Endothelial cell of umbilical vein (primary cell): Measurements from ENCODE around the gene LARGE1. TPM values are rescaled to one million over a fixed set of nuclear protein-coding genes. Genes with fewer than 3 reads are reported as not detected.

ENCODE experiments used
- BruUV-seq: library from RNA; stranded (reverse); fragments of 400-500 nt; replicated peaks from 2 replicates; lab custom pipeline; 2021; lab: Mats Ljungman, UMichigan
- CTCF ChIA-PET: fragments of 300-600, 350-600 bp; sonication (Branson Sonifier 250); formaldehyde crosslinking; loops from one replicate; lab custom pipeline; 2021; ENCODE audit warnings: antibody characterized with exemption, inconsistent platforms; lab: Charles Lee
- POLR2A ChIA-PET: fragments of 300-600, 350-600 bp; sonication (Branson Sonifier 250); formaldehyde crosslinking; loops from one replicate; lab custom pipeline; 2021; ENCODE audit warnings: antibody characterized with exemption, inconsistent platforms; lab: Charles Lee
- DNase-seq: peaks from one replicate; pipeline ENCODE4 v3.0.0-alpha.2; 2011; ENCODE audit warnings: low read depth, low spot score
- FAIRE-seq: peaks from 2 replicates; lab custom pipeline; 2011; peaks lifted over from hg19 to GRCh38; lab: Jason Lieb, UNC
- H2AFZ ChIP-seq: 2 replicates; pipeline ENCODE4 v1.6.0; 2012; ENCODE audit warnings: low read depth, low read length, control low read depth, inconsistent platforms
- H3K27ac ChIP-seq: 2 replicates; pipeline ENCODE4 v1.5.1; 2011; ENCODE audit warnings: low read depth, mild to moderate bottlenecking, control low read depth, low read length, moderate library complexity; ENCODE audit not compliant: insufficient read depth
- H3K27me3 ChIP-seq, 2 experiments: 2 replicates each; pipeline versions ENCODE4 v1.6.0 to v1.6.1; 2011; ENCODE audit warnings: low read length in 2 of 2, mixed read lengths in 1 of 2; ENCODE audit not compliant: control insufficient read depth in 2 of 2, insufficient read depth in 2 of 2
- H3K36me3 ChIP-seq, 2 experiments: 2 replicates in 1 of 2; 3 replicates in 1 of 2; pipeline ENCODE4 v1.5.1; 2011; ENCODE audit warnings: low read length in 2 of 2, mild to moderate bottlenecking in 1 of 2, moderate library complexity in 1 of 2; ENCODE audit not compliant: control insufficient read depth in 2 of 2, insufficient read depth in 2 of 2; ENCODE audit errors: extremely low read depth in 1 of 2
- H3K4me1 ChIP-seq: 3 replicates; pipeline ENCODE4 v1.5.1; 2011; ENCODE audit warnings: mild to moderate bottlenecking, low read length; ENCODE audit not compliant: control insufficient read depth, insufficient read depth; ENCODE audit errors: extremely low read depth
- H3K4me2 ChIP-seq: 2 replicates; pipeline ENCODE4 v1.6.1; 2011; ENCODE audit warnings: low read length, control low read depth, mixed read lengths; ENCODE audit not compliant: insufficient read depth
- H3K4me3 ChIP-seq, 3 experiments: fragments of 200-600 bp in 1 of 3; sonication (generic), shearing (Covaris generic) in 1 of 3; replicated peaks in 1 of 3; 2 replicates each; pipeline ENCODE4 v1.5.1; 2011 to 2016; ENCODE audit warnings: control low read depth in 3 of 3, low read length in 3 of 3, mild to moderate bottlenecking in 2 of 3, inconsistent platforms in 1 of 3, low read depth in 1 of 3, moderate library complexity in 1 of 3; ENCODE audit not compliant: insufficient read depth in 1 of 3
- H3K79me2 ChIP-seq: 2 replicates; pipeline ENCODE4 v1.6.0; 2012; ENCODE audit warnings: low read length, inconsistent platforms; ENCODE audit not compliant: control insufficient read depth, insufficient read depth
- H3K9ac ChIP-seq: replicated peaks from 2 replicates; pipeline ENCODE3; 2011; ENCODE audit warnings: low read length, control low read depth; ENCODE audit not compliant: insufficient read depth; ENCODE audit errors: extremely low read depth
- H3K9me1 ChIP-seq: replicated peaks from 3 replicates; pipeline ENCODE4 v1.6.0; 2011; ENCODE audit warnings: mild to moderate bottlenecking, low read length; ENCODE audit not compliant: control insufficient read depth, insufficient read depth; ENCODE audit errors: extremely low read depth
- H3K9me3 ChIP-seq: replicated peaks from 2 replicates; pipeline ENCODE4 v1.5.1; 2012; ENCODE audit warnings: low read length, inconsistent platforms; ENCODE audit not compliant: control insufficient read depth, insufficient read depth
- H4K20me1 ChIP-seq: replicated peaks from 2 replicates; pipeline ENCODE3; 2011; ENCODE audit warnings: mild to moderate bottlenecking, low read length; ENCODE audit not compliant: control insufficient read depth, insufficient read depth; ENCODE audit errors: extremely low read depth
- CTCF ChIP-seq, 2 donors: IDR thresholded peaks; 1 replicate in 1 of 2; 2 replicates in 1 of 2; pipeline ENCODE4 v1.5.1; 2011; ENCODE audit warnings: low read length in 2 of 2, mild to moderate bottlenecking in 2 of 2, moderate library complexity in 2 of 2, control low read depth in 1 of 2, inconsistent platforms in 1 of 2, low read depth in 1 of 2; ENCODE audit not compliant: insufficient read depth in 1 of 2; ENCODE audit errors: extremely low read depth in 1 of 2
- EZH2 ChIP-seq: IDR thresholded peaks from 2 replicates; pipeline ENCODE4 v1.6.1; 2012; ENCODE audit warnings: borderline replicate concordance, low read depth, mild to moderate bottlenecking, moderate library complexity, low read length, inconsistent platforms; ENCODE audit not compliant: severe bottlenecking
- FOS ChIP-seq: IDR thresholded peaks from 2 replicates; pipeline ENCODE4 v1.6.1; 2011; ENCODE audit warnings: mild to moderate bottlenecking, low read length, moderate library complexity, borderline replicate concordance; ENCODE audit not compliant: insufficient read depth
- GATA2 ChIP-seq: IDR thresholded peaks from 2 replicates; pipeline ENCODE4 v1.7.0; 2011; ENCODE audit warnings: low read depth, mild to moderate bottlenecking, moderate library complexity, mixed read lengths, low read length; ENCODE audit not compliant: insufficient read length, insufficient read depth
- JUN ChIP-seq: IDR thresholded peaks from 2 replicates; pipeline ENCODE4 v1.6.1; 2011; ENCODE audit warnings: borderline replicate concordance, low read depth; ENCODE audit not compliant: insufficient read length, insufficient read depth
- MAX ChIP-seq: IDR thresholded peaks from 2 replicates; pipeline ENCODE4 v1.6.1; 2011; ENCODE audit not compliant: insufficient read depth, insufficient read length
- MYC ChIP-seq: IDR thresholded peaks from one replicate; pipeline ENCODE4 v1.6.1; 2011; ENCODE audit warnings: mild to moderate bottlenecking, low read depth, low read length
- POLR2A ChIP-seq: IDR thresholded peaks from 2 replicates; pipeline ENCODE4 v1.6.1; 2012; ENCODE audit warnings: low read depth, mild to moderate bottlenecking, control low read depth, low read length
- POLR2AphosphoS5 ChIP-seq: IDR thresholded peaks from 2 replicates; pipeline ENCODE4 v1.6.1; 2012; ENCODE audit warnings: low read depth, mild to moderate bottlenecking, control low read depth, low read length, moderate library complexity; ENCODE audit not compliant: insufficient read depth
- dilution Hi-C: fragments of 300-500 bp; cut with MboI; formaldehyde crosslinking; loops from one replicate; pipeline ENCODE4 v1.15.0; 2019; ENCODE audit warnings: low sequenced_read_pairs; ENCODE audit not compliant: extremely low pct_ligation_motif_present
- intact Hi-C: fragments of 100-400 bp; cut with micrococcal nuclease; formaldehyde crosslinking; loops from one replicate; pipeline ENCODE4 v1.10.0; 2022
- polyA plus RNA-seq, 4 experiments: library from polyadenylated mRNA; depleted of rRNA in 3 of 4; stranded (reverse) in 3 of 4; unstranded in 1 of 4; fragments of >200 nt; gene quantifications; 2 replicates each; pipeline versions ENCODE4 v1.2.1 to v1.2.3, GENCODE V29; 2011 to 2012; ENCODE audit warnings: missing spikeins in 1 of 4
- total RNA-seq: library from RNA; stranded (reverse); gene quantifications from 2 replicates; pipeline ENCODE4 v1.2.3, GENCODE V29; 2021

The LARGE1 gene
- total and polyA plus RNA-seq, 2 donors (not counting 3 experiments of a cell fraction or from before 2014, with no cell fraction given), result 0.95 to 4.4 TPM

GRCh38 chr22:33756508-33756949, 163.7 kb downstream of the LARGE1 start:
- H2AFZ ChIP-seq, result no peak overlapping the region
- H3K27me3 ChIP-seq, result no peaks in the 10 kb centered on the region
- CTCF ChIA-PET, result no interaction called here
- no peaks in the 10 kb centered on the region for H3K79me2 ChIP-seq
- H3K36me3 ChIP-seq, result no peaks in the 10 kb centered on the region
- H3K4me1 ChIP-seq, result no peaks in the 10 kb centered on the region
- H3K9me3 ChIP-seq, result peaks cover 12% of the 10 kb centered on the region
- intact Hi-C loops, result no loop called here
- H3K4me2 ChIP-seq, result no peak overlapping the region
- no peak for DNase-seq
- no peaks in the 10 kb centered on the region for H4K20me1 ChIP-seq
- POLR2A ChIA-PET, result no interaction called here
- FAIRE-seq, result no peak
- TF ChIP-seq POLR2A (no peak), JUN (no peak), MYC (no peak), MAX (no peak), POLR2AphosphoS5 (no peak), GATA2 (no peak), FOS (no peak), EZH2 (no peak), CTCF (IDR thresholded peaks at IDR 0.05; ENCODE audit: extremely low read depth in 1 of 2, insufficient read depth in 1 of 2, low read depth in 1 of 2, low read length in 2 of 2) (no peak)
- BruUV-seq, result no TSS peak
- H3K27ac ChIP-seq, result no peak overlapping the region
- no peak overlapping the region for H3K4me3 ChIP-seq
- dilution Hi-C loops, result no loop called here
- H3K9me1 ChIP-seq, result no peaks in the 10 kb centered on the region
- H3K9ac ChIP-seq, result no peak overlapping the region
